Right lobe of liver (tissue), 6 donors: ENCODE data around the gene RAB3GAP1. TPM values are rescaled to one million over a fixed set of nuclear protein-coding genes. Genes with fewer than 3 reads are reported as not detected.
"Not testable (repeated sequence)": the region's sequence is repeated elsewhere in the genome, so short reads cannot be mapped to it uniquely, and the experiment has no call there.

Experiments
- ATAC-seq, 4 donors: fragments of 200-7000 bp; cut with Tn5 transposase; one replicate each; pipeline ENCODE4 v1.9.1; 2020; ENCODE audit warnings: mild to moderate bottlenecking in 4 of 4, moderate library complexity in 4 of 4
- DNase-seq, 3 donors: peaks; one replicate each; pipeline ENCODE4 v3.0.0-alpha.2; 2020
- H3K27ac ChIP-seq, 3 donors: fragments of 200-600 bp; one replicate each; pipeline ENCODE4 v1.8.0; 2022
- H3K27me3 ChIP-seq, 2 donors: fragments of 200-600 bp; one replicate each; pipeline ENCODE4 v1.8.0; 2022
- H3K36me3 ChIP-seq, 4 donors: fragments of 200-600 bp; sonication (generic) in 1 of 4; one replicate each; pipeline versions ENCODE4 v1.5.1 to v1.8.0; 2017 to 2022; ENCODE audit warnings: control low read depth in 1 of 4
- H3K4me1 ChIP-seq, 4 donors: fragments of 200-600 bp; sonication (generic) in 1 of 4; one replicate each; pipeline versions ENCODE4 v1.5.1 to v1.8.0; 2017 to 2022; ENCODE audit warnings: control low read depth in 1 of 4
- H3K4me3 ChIP-seq, 3 donors: fragments of 200-600 bp; one replicate each; pipeline ENCODE4 v1.8.0; 2022
- H3K9me3 ChIP-seq, 4 donors: fragments of 200-600 bp; sonication (generic) in 1 of 4; one replicate each; pipeline versions ENCODE4 v1.5.1 to v1.8.0; 2017 to 2022; ENCODE audit warnings: control low read depth in 1 of 4
- CTCF ChIP-seq, 4 donors: fragments of 200-600 bp in 3 of 4; fragments of 450-650 bp in 1 of 4; IDR thresholded peaks; one replicate each; pipeline versions ENCODE4 v1.5.1 to v1.8.0; 2016 to 2022; ENCODE audit warnings: antibody characterized with exemption in 4 of 4, mild to moderate bottlenecking in 2 of 4
- POLR2A ChIP-seq: fragments of 450-650 bp; IDR thresholded peaks from one replicate; pipeline ENCODE4 v1.6.1; 2017; ENCODE audit warnings: antibody characterized with exemption, mild to moderate bottlenecking
- WGBS: methylation state at CpG from one replicate; pipeline ENCODE4 v1.1.6; 2018; ENCODE audit warnings: low coverage, low lambda C conversion rate; ENCODE audit not compliant: insufficient coverage; ENCODE audit errors: missing lambda C conversion rate; 5-methylcytosine and 5-hydroxymethylcytosine counted together
- intact Hi-C, 2 donors: fragments of 100-400 bp; cut with DNase I; formaldehyde crosslinking; loops; one replicate each; pipeline versions ENCODE4 v1.11.2 to v1.14.1; 2022
- total RNA-seq, 6 experiments: library from RNA; depleted of rRNA in 2 of 6; stranded (reverse); fragments of >200 nt in 2 of 6; fragmentation: NEBNext Ultra II Directional in 3 of 6; extraction: Animal tissue kit (Norgen Biotek cat#: 25700) in 3 of 6; gene quantifications; one replicate each; pipeline versions ENCODE4 v1.1.0 to v1.2.4, GENCODE V29; 2016 to 2023
- donor health status: DM: no; HTN: yes; CAD: no.
- donor health status: DM: no; HTN: no; CAD: no.
- donor health status: DM: no; HTN: no; CAD: no.
- donor health status: DM: no; HTN: yes; CAD: no.
- donor health status: DM: no; HTN: yes; CAD: no.

The RAB3GAP1 gene
- total RNA-seq, 6 experiments from 2014 or later, result 13.9 to 17.8 (median 15.9) TPM

- 64% methylated on average over 10 of the region's 10 CpGs for WGBS
- ATAC-seq, result no peak
- Histone ChIP-seq H3K27ac (no peak overlapping the region), H3K4me1 (no peaks in the 10 kb centered on the region), H3K27me3 (no peaks in the 10 kb centered on the region), H3K4me3 (no peak overlapping the region), H3K9me3 (no peaks in the 10 kb centered on the region), H3K36me3 (no peaks in the 10 kb centered on the region)
- DNase-seq, result no peak
- no peak for TF ChIP-seq CTCF (IDR thresholded peaks at IDR 0.05)
- intact Hi-C loops, result no loop called here
Measured at GRCh38 chr2:135022952-135023880, 28.9 kb upstream of the RAB3GAP1 start.

- intact Hi-C loops, result no loop called here
- ATAC-seq (no peak), DNase-seq (no peak)
- WGBS, result 77% methylated on average over 5 of the region's 5 CpGs
- no peak overlapping the region for H3K27ac ChIP-seq
- no peaks in the 10 kb centered on the region for H3K27me3 ChIP-seq
- H3K9me3 ChIP-seq, result no peaks in the 10 kb centered on the region
- no peak for TF ChIP-seq CTCF (IDR thresholded peaks at IDR 0.05)
- no peak for TF ChIP-seq POLR2A
- H3K4me1 ChIP-seq, result no peaks in the 10 kb centered on the region
- H3K36me3 ChIP-seq, result no peaks in the 10 kb centered on the region
- H3K4me3 ChIP-seq, result no peak overlapping the region
Measured at GRCh38 chr2:135023886-135024485, 28.1 kb upstream of the RAB3GAP1 start.

- H3K36me3 ChIP-seq, result no peaks in the 10 kb centered on the region
- H3K27me3 ChIP-seq, result no peaks in the 10 kb centered on the region
- TF ChIP-seq CTCF (IDR thresholded peaks at IDR 0.05), result no peak
- TF ChIP-seq POLR2A, result no peak
- no peak overlapping the region for H3K27ac ChIP-seq
- no peak overlapping the region for H3K4me3 ChIP-seq
- intact Hi-C loops, result no loop called here
- ATAC-seq (no peak), DNase-seq (no peak)
- WGBS, result 50% methylated on average over 2 of the region's 2 CpGs
- no peaks in the 10 kb centered on the region for H3K9me3 ChIP-seq
- H3K4me1 ChIP-seq, result no peaks in the 10 kb centered on the region
Measured at GRCh38 chr2:135029481-135030134, 22.5 kb upstream of the RAB3GAP1 start.

GRCh38 chr2:135030826-135031225 lies 21.3 kb upstream of the RAB3GAP1 start:
- DNase-seq, result no peak
- intact Hi-C loops, result no loop called here
- no peaks in the 10 kb centered on the region for H3K27me3 ChIP-seq
- no peak for ATAC-seq
- no peak overlapping the region for H3K27ac ChIP-seq
- no peaks in the 10 kb centered on the region for H3K4me1 ChIP-seq
- H3K4me3 ChIP-seq, result no peak overlapping the region
- no peaks in the 10 kb centered on the region for H3K36me3 ChIP-seq
- TF ChIP-seq CTCF (IDR thresholded peaks at IDR 0.05) (no peak), POLR2A (no peak)
- H3K9me3 ChIP-seq, result no peaks in the 10 kb centered on the region
- no CpG with 5 or more reads among the region's 1 CpG for WGBS

GRCh38 chr2:135033216-135033615 lies 18.9 kb upstream of the RAB3GAP1 start:
- H3K4me3 ChIP-seq, H3K27me3 ChIP-seq, H3K27ac ChIP-seq, intact Hi-C loops, H3K9me3 ChIP-seq, DNase-seq, H3K4me1 ChIP-seq, H3K36me3 ChIP-seq, ATAC-seq: not testable (repeated sequence)
- 100% methylated on average over 1 of the region's 33 CpGs for WGBS
